Right atrium auricular region (tissue), 2 donors: ENCODE results near the gene PF4V1. TPM values are rescaled to one million over a fixed set of nuclear protein-coding genes. Genes with fewer than 3 reads are reported as not detected.

Source experiments
- DNase-seq: peaks from one replicate; pipeline ENCODE4 v3.0.0-alpha.2; 2019; ENCODE audit warnings: low spot score
- H3K27ac ChIP-seq, 2 donors: fragments of 200-600 bp; sonication (generic); 1 replicate in 1 of 2; 2 replicates in 1 of 2; pipeline ENCODE4 v1.5.1; 2016 to 2019
- H3K27me3 ChIP-seq, 2 donors: fragments of 200-600 bp; sonication (generic); one replicate each; pipeline versions ENCODE4 v1.5.1 to v1.6.0; 2017 to 2019
- H3K36me3 ChIP-seq: fragments of 200-600 bp; sonication (generic); one replicate; pipeline ENCODE4 v1.5.1; 2016
- H3K4me1 ChIP-seq, 2 donors: fragments of 200-600 bp; sonication (generic); one replicate each; pipeline versions ENCODE4 v1.5.1 to v1.6.0; 2017 to 2019
- H3K4me3 ChIP-seq, 2 donors: fragments of 200-600 bp; sonication (generic); 1 replicate in 1 of 2; 2 replicates in 1 of 2; pipeline ENCODE4 v1.5.1; 2017 to 2019; ENCODE audit warnings: mild to moderate bottlenecking in 1 of 2, moderate library complexity in 1 of 2
- H3K9me3 ChIP-seq, 2 donors: fragments of 200-600 bp; sonication (generic); one replicate each; pipeline ENCODE4 v1.5.1; 2019
- CTCF ChIP-seq, 2 donors: fragments of 200-600 bp; sonication (generic); IDR thresholded peaks; one replicate each; pipeline ENCODE4 v1.5.1; 2019; ENCODE audit warnings: antibody characterized with exemption in 2 of 2
- total RNA-seq, 2 donors: library from RNA; depleted of rRNA; stranded (reverse); fragments of >200 nt; gene quantifications; one replicate each; pipeline ENCODE4 v1.1.0, GENCODE V29; 2016

PF4V1 gene
- total RNA-seq, 2 donors from 2014 or later, result not detected

- H3K27me3 ChIP-seq, result no peaks in the 10 kb centered on the region
- H3K4me1 ChIP-seq, result no peaks in the 10 kb centered on the region
- H3K4me3 ChIP-seq, result no peak overlapping the region
- no peaks in the 10 kb centered on the region for H3K36me3 ChIP-seq
- H3K27ac ChIP-seq, result no peak overlapping the region
- no peak for TF ChIP-seq CTCF (IDR thresholded peaks at IDR 0.05)
- H3K9me3 ChIP-seq, result no peaks in the 10 kb centered on the region
- no peak for DNase-seq
These were observed 38.2 kb downstream of the PF4V1 start for GRCh38 chr4:73891326-73891725.

GRCh38 chr4:73891739-73892405 lies 38.8 kb downstream of the PF4V1 start:
- Histone ChIP-seq H3K27me3 (no peaks in the 10 kb centered on the region), H3K27ac (no peak overlapping the region)
- no peak for TF ChIP-seq CTCF (IDR thresholded peaks at IDR 0.05)

GRCh38 chr4:73892966-73893365 lies 39.9 kb downstream of the PF4V1 start:
- no peaks in the 10 kb centered on the region for H3K9me3 ChIP-seq
- H3K27ac ChIP-seq, result no peak overlapping the region
- H3K4me3 ChIP-seq, result no peak overlapping the region
- H3K4me1 ChIP-seq, result no peaks in the 10 kb centered on the region
- no peaks in the 10 kb centered on the region for H3K27me3 ChIP-seq
- DNase-seq, result no peak
- H3K36me3 ChIP-seq, result no peaks in the 10 kb centered on the region
- no peak for TF ChIP-seq CTCF (IDR thresholded peaks at IDR 0.05)

More at GRCh38 chr4:73891739-73892405, 38.8 kb downstream of the PF4V1 start:
- Histone ChIP-seq H3K4me3 (no peak overlapping the region), H3K9me3 (no peaks in the 10 kb centered on the region), H3K4me1 (no peaks in the 10 kb centered on the region), H3K36me3 (no peaks in the 10 kb centered on the region)
- DNase-seq, result no peak

GRCh38 chr4:73894001-73894400 lies 40.9 kb downstream of the PF4V1 start:
- TF ChIP-seq CTCF (IDR thresholded peaks at IDR 0.05), result no peak

GRCh38 chr4:73895201-73896175 lies 42.4 kb downstream of the PF4V1 start:
- no peak overlapping the region for H3K27ac ChIP-seq
- TF ChIP-seq CTCF (IDR thresholded peaks at IDR 0.05), result no peak
- no peak overlapping the region for H3K4me3 ChIP-seq
- H3K4me1 ChIP-seq, result no peaks in the 10 kb centered on the region
- H3K36me3 ChIP-seq, result no peaks in the 10 kb centered on the region
- DNase-seq, result no peak
- no peaks in the 10 kb centered on the region for H3K27me3 ChIP-seq
- no peaks in the 10 kb centered on the region for H3K9me3 ChIP-seq

More at GRCh38 chr4:73894001-73894400, 40.9 kb downstream of the PF4V1 start:
- Histone ChIP-seq H3K4me3 (no peak overlapping the region), H3K27me3 (no peaks in the 10 kb centered on the region), H3K9me3 (no peaks in the 10 kb centered on the region), H3K27ac (no peak overlapping the region), H3K36me3 (no peaks in the 10 kb centered on the region), H3K4me1 (no peaks in the 10 kb centered on the region)
- no peak for DNase-seq
